HEK293 (cell line): ENCODE measurements around the gene SENP8.

ENCODE experiments used
- BCL11A ChIP-seq: fragments of 450-650 bp; formaldehyde crosslinking; IDR thresholded peaks from 2 replicates; pipeline ENCODE4 v1.5.1; 2016; ENCODE audit warnings: low read depth, missing biosample characterization, missing genetic modification characterization
- KLF1 ChIP-seq: fragments of 450-650 bp; formaldehyde crosslinking; IDR thresholded peaks from 2 replicates; pipeline ENCODE4 v1.5.1; 2016; ENCODE audit warnings: missing biosample characterization, missing genetic modification characterization
- KLF7 ChIP-seq: fragments of 450-650 bp; formaldehyde crosslinking; IDR thresholded peaks from 2 replicates; pipeline ENCODE4 v1.5.1; 2016; ENCODE audit warnings: missing biosample characterization, missing genetic modification characterization, borderline replicate concordance
- KLF8 ChIP-seq: fragments of 450-650 bp; formaldehyde crosslinking; IDR thresholded peaks from 2 replicates; pipeline ENCODE4 v1.5.1; 2016; ENCODE audit warnings: missing biosample characterization, missing genetic modification characterization
- MEIS1 ChIP-seq: sonication (generic); formaldehyde crosslinking; IDR thresholded peaks from 2 replicates; pipeline ENCODE4 v1.8.1; 2022; ENCODE audit warnings: missing genetic modification reagents, mild to moderate bottlenecking, borderline replicate concordance
- MZF1 ChIP-seq: fragments of 450-650 bp; formaldehyde crosslinking; IDR thresholded peaks from 2 replicates; pipeline ENCODE4 v1.5.1; 2017; ENCODE audit warnings: missing biosample characterization, missing genetic modification characterization, borderline replicate concordance
- PATZ1 ChIP-seq: fragments of 450-650 bp; formaldehyde crosslinking; IDR thresholded peaks from 2 replicates; pipeline ENCODE4 v1.5.1; 2016; ENCODE audit warnings: missing biosample characterization, missing genetic modification characterization
- PRDM10 ChIP-seq: fragments of 450-650 bp; formaldehyde crosslinking; IDR thresholded peaks from 2 replicates; pipeline ENCODE4 v1.5.1; 2016; ENCODE audit warnings: missing biosample characterization, missing genetic modification characterization
- SCRT2 ChIP-seq: fragments of 450-650 bp; formaldehyde crosslinking; IDR thresholded peaks from 2 replicates; pipeline ENCODE4 v1.5.1; 2016; ENCODE audit warnings: missing biosample characterization, missing genetic modification characterization
- SP7 ChIP-seq: fragments of 450-650 bp; formaldehyde crosslinking; IDR thresholded peaks from 2 replicates; pipeline ENCODE4 v1.5.1; 2016; ENCODE audit warnings: missing biosample characterization, missing genetic modification characterization
- ZBTB10 ChIP-seq: fragments of 450-650 bp; formaldehyde crosslinking; IDR thresholded peaks from 2 replicates; pipeline ENCODE4 v1.5.1; 2016; ENCODE audit warnings: missing biosample characterization, missing genetic modification characterization
- ZBTB48 ChIP-seq: fragments of 450-650 bp; formaldehyde crosslinking; IDR thresholded peaks from 2 replicates; pipeline ENCODE4 v1.5.1; 2016; ENCODE audit warnings: missing biosample characterization, missing genetic modification characterization
- ZFP3 ChIP-seq: fragments of 450-650 bp; formaldehyde crosslinking; IDR thresholded peaks from 2 replicates; pipeline ENCODE4 v1.5.1; 2016; ENCODE audit warnings: low read depth, missing biosample characterization, missing genetic modification characterization
- ZNF16 ChIP-seq: fragments of 450-650 bp; formaldehyde crosslinking; IDR thresholded peaks from 2 replicates; pipeline ENCODE4 v1.5.1; 2016; ENCODE audit warnings: low read depth, missing biosample characterization, missing genetic modification characterization
- ZNF214 ChIP-seq: fragments of 450-650 bp; formaldehyde crosslinking; IDR thresholded peaks from 2 replicates; pipeline ENCODE4 v1.5.1; 2017; ENCODE audit warnings: missing biosample characterization, mild to moderate bottlenecking, missing genetic modification characterization, borderline replicate concordance
- ZNF302 ChIP-seq: fragments of 450-650 bp; formaldehyde crosslinking; IDR thresholded peaks from 2 replicates; pipeline ENCODE4 v1.5.1; 2016; ENCODE audit warnings: missing biosample characterization, missing genetic modification characterization, low read depth
- ZNF510 ChIP-seq: fragments of 450-650 bp; formaldehyde crosslinking; IDR thresholded peaks from 2 replicates; pipeline ENCODE4 v1.5.1; 2018; ENCODE audit warnings: mild to moderate bottlenecking, missing genetic modification characterization, missing biosample characterization; ENCODE audit not compliant: insufficient replicate concordance
- ZNF548 ChIP-seq: fragments of 450-650 bp; formaldehyde crosslinking; IDR thresholded peaks from 2 replicates; pipeline ENCODE4 v1.5.1; 2016; ENCODE audit warnings: missing biosample characterization, missing genetic modification characterization
- ZNF555 ChIP-seq: fragments of 450-650 bp; formaldehyde crosslinking; conservative IDR thresholded peaks from 2 replicates; pipeline ENCODE4 v1.5.1; 2017; ENCODE audit warnings: missing biosample characterization, mild to moderate bottlenecking, missing genetic modification characterization, inconsistent platforms
- ZNF747 ChIP-seq: fragments of 450-650 bp; formaldehyde crosslinking; IDR thresholded peaks from 2 replicates; pipeline ENCODE4 v1.5.1; 2016; ENCODE audit warnings: missing biosample characterization, missing genetic modification characterization
- TF ChIP-seq, protein P1 (sequence below): fragments of 450-650 bp; formaldehyde crosslinking; IDR thresholded peaks from 2 replicates; pipeline ENCODE4 v1.5.1; 2016; ENCODE audit warnings: missing biosample characterization, missing genetic modification characterization, borderline replicate concordance
- TF ChIP-seq, protein P2 (sequence below): fragments of 450-650 bp; formaldehyde crosslinking; IDR thresholded peaks from 2 replicates; pipeline ENCODE4 v1.5.1; 2016; ENCODE audit warnings: missing biosample characterization, missing genetic modification characterization

SENP8 gene

DNA sequence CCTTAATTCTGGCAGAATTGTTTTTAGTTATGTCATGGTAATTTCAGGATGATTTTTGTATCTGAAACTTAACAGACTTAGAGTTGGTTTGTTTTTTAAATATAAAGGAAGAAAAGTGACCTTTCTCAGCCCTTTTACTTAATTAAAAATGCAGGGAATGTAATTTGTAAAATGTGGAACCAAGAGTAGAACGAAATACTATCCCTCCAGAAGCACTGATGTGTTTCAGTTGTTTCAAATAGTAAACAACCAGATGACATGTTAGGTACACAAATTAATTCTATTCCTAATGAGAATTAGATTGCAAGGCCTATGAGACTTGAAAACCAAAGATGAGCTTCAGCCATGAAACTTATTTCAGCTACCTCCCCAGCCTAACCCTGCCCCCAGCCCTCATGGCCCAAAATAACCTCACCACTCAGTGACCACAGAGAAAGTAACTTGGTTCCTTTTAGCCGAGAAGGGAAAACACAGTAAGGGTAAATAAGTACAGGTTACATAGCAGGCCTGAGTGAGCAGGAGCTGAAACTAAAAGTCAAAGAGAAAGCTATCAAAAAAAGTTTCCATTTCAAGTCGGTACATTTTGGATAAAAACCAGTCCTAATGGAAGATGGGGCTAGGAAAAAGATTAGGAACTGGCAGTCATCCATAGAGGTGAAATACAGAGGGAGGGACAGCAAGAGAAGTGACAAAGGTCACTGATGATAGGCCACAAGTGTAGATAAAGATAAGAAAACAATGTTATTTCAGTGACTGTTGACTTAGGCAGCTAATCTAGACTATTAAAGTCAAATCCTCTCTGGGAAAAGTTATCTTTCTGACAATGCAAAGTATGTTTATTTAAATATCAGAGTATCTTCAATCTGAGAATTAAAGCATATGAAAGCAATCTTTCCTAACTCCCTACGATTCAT, 23.2 kb downstream of the SENP8 start (continued):
- 0 out of 2 replicates have a peak, but pooled peaks have one; percentile 12 for TF ChIP-seq PRDM10 (tag by site-specific recombination)
- no peak for TF ChIP-seq BCL11A (tag by site-specific recombination)
- TF ChIP-seq ZNF16 (tag by site-specific recombination) = no peak
- TF ChIP-seq, protein P1, sequence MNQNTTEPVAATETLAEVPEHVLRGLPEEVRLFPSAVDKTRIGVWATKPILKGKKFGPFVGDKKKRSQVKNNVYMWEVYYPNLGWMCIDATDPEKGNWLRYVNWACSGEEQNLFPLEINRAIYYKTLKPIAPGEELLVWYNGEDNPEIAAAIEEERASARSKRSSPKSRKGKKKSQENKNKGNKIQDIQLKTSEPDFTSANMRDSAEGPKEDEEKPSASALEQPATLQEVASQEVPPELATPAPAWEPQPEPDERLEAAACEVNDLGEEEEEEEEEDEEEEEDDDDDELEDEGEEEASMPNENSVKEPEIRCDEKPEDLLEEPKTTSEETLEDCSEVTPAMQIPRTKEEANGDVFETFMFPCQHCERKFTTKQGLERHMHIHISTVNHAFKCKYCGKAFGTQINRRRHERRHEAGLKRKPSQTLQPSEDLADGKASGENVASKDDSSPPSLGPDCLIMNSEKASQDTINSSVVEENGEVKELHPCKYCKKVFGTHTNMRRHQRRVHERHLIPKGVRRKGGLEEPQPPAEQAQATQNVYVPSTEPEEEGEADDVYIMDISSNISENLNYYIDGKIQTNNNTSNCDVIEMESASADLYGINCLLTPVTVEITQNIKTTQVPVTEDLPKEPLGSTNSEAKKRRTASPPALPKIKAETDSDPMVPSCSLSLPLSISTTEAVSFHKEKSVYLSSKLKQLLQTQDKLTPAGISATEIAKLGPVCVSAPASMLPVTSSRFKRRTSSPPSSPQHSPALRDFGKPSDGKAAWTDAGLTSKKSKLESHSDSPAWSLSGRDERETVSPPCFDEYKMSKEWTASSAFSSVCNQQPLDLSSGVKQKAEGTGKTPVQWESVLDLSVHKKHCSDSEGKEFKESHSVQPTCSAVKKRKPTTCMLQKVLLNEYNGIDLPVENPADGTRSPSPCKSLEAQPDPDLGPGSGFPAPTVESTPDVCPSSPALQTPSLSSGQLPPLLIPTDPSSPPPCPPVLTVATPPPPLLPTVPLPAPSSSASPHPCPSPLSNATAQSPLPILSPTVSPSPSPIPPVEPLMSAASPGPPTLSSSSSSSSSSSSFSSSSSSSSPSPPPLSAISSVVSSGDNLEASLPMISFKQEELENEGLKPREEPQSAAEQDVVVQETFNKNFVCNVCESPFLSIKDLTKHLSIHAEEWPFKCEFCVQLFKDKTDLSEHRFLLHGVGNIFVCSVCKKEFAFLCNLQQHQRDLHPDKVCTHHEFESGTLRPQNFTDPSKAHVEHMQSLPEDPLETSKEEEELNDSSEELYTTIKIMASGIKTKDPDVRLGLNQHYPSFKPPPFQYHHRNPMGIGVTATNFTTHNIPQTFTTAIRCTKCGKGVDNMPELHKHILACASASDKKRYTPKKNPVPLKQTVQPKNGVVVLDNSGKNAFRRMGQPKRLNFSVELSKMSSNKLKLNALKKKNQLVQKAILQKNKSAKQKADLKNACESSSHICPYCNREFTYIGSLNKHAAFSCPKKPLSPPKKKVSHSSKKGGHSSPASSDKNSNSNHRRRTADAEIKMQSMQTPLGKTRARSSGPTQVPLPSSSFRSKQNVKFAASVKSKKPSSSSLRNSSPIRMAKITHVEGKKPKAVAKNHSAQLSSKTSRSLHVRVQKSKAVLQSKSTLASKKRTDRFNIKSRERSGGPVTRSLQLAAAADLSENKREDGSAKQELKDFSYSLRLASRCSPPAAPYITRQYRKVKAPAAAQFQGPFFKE = no peak
- no peak for TF ChIP-seq ZNF214
- TF ChIP-seq ZNF302 = no peak
- TF ChIP-seq KLF8 (tag by site-specific recombination) = peak; percentile 45
- TF ChIP-seq KLF1 (tag by site-specific recombination) = no peak
- TF ChIP-seq PATZ1 = no peak
- no peak for TF ChIP-seq ZBTB48 (tag by site-specific recombination)
- TF ChIP-seq, protein P2, sequence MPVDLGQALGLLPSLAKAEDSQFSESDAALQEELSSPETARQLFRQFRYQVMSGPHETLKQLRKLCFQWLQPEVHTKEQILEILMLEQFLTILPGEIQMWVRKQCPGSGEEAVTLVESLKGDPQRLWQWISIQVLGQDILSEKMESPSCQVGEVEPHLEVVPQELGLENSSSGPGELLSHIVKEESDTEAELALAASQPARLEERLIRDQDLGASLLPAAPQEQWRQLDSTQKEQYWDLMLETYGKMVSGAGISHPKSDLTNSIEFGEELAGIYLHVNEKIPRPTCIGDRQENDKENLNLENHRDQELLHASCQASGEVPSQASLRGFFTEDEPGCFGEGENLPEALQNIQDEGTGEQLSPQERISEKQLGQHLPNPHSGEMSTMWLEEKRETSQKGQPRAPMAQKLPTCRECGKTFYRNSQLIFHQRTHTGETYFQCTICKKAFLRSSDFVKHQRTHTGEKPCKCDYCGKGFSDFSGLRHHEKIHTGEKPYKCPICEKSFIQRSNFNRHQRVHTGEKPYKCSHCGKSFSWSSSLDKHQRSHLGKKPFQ (tag by site-specific recombination) = no peak
- peak; percentile 72; the same call in 1 of the 2 replicates for TF ChIP-seq SP7 (tag by site-specific recombination)
- TF ChIP-seq MEIS1 (CRISPR knock-in tag) = no peak
- no peak for TF ChIP-seq SCRT2 (tag by site-specific recombination)
- TF ChIP-seq ZNF555 (tag by site-specific recombination) = no peak
- peak; percentile 19; the same call in 1 of the 2 replicates for TF ChIP-seq KLF7 (tag by site-specific recombination)
- TF ChIP-seq ZNF548 (tag by site-specific recombination) = no peak
- TF ChIP-seq ZNF510 = no peak
- no peak for TF ChIP-seq ZBTB10
- no peak for TF ChIP-seq ZNF747 (tag by site-specific recombination)
- TF ChIP-seq MZF1 (tag by site-specific recombination) = no peak
- no peak for TF ChIP-seq ZFP3
